Right hindlimb (tissue), 1 donor: ENCODE measurements around the gene ZDHHC16.
"Not testable (repeated sequence)": the region's sequence is repeated elsewhere in the genome, so short reads cannot be mapped to it uniquely, and the experiment has no call there.

Source experiments
- DNase-seq: peaks from one replicate; pipeline ENCODE4 v3.0.0-alpha.2; 2018

The ZDHHC16 gene

GRCh38 chr10:97445722-97446639 lies at the start of gene ZDHHC16, which contains the start of gene EXOSC1:
TSS of gene ZDHHC16 (plus strand) at chr10:97446175. CDS start at chr10:97451676, 5,501 bp downstream.
TSS of gene EXOSC1 (minus strand) at chr10:97446006. CDS start at chr10:97445985, 21 bp downstream.
- DNase-seq, result peak; percentile 96

GRCh38 chr10:97399843-97400545 lies 46.0 kb upstream of the ZDHHC16 start:
- no peak for DNase-seq

- DNase-seq, result peak; percentile 94
Measured at GRCh38 chr10:97400665-97401454, 45.1 kb upstream of the ZDHHC16 start, which contains the start of gene RRP12. TSS of gene RRP12 (minus strand) at chr10:97401340. CDS start at chr10:97401231, 109 bp downstream.

- no peak for DNase-seq
Measured at GRCh38 chr10:97401455-97401919, 44.5 kb upstream of the ZDHHC16 start.

GRCh38 chr10:97404044-97404443 lies 41.9 kb upstream of the ZDHHC16 start:
- DNase-seq, result no peak

- no peak for DNase-seq
Measured at GRCh38 chr10:97406064-97406463, 39.9 kb upstream of the ZDHHC16 start.

GRCh38 chr10:97406483-97406882 lies 39.5 kb upstream of the ZDHHC16 start:
- not testable (repeated sequence) for DNase-seq

- peak; percentile 59 for DNase-seq
Measured at GRCh38 chr10:97407211-97407951, 38.6 kb upstream of the ZDHHC16 start.

- DNase-seq, result no peak
Measured at GRCh38 chr10:97407952-97408248, 38.1 kb upstream of the ZDHHC16 start.

- DNase-seq, result no peak
Measured at GRCh38 chr10:97408496-97408992, 37.4 kb upstream of the ZDHHC16 start.

- no peak for DNase-seq
Measured at GRCh38 chr10:97411406-97411805, 34.6 kb upstream of the ZDHHC16 start.

- no peak for DNase-seq
Measured at GRCh38 chr10:97412891-97413304, 33.1 kb upstream of the ZDHHC16 start.

- DNase-seq, result no peak
Measured at GRCh38 chr10:97416565-97416964, 29.4 kb upstream of the ZDHHC16 start.

GRCh38 chr10:97423757-97424098 lies 22.2 kb upstream of the ZDHHC16 start:
- not testable (repeated sequence) for DNase-seq

GRCh38 chr10:97425964-97426775 lies 19.8 kb upstream of the ZDHHC16 start, which contains the start of gene PGAM1:
TSS of gene PGAM1 (plus strand) at chr10:97426191. CDS start at chr10:97426308, 117 bp downstream.
- DNase-seq, result peak; percentile 97

GRCh38 chr10:97426776-97427570 lies 19.0 kb upstream of the ZDHHC16 start:
- no peak for DNase-seq

GRCh38 chr10:97427571-97428179 lies 18.3 kb upstream of the ZDHHC16 start:
- DNase-seq, result no peak

GRCh38 chr10:97428572-97428981 lies 17.4 kb upstream of the ZDHHC16 start:
- DNase-seq, result no peak

- no peak for DNase-seq
Measured at GRCh38 chr10:97434055-97434454, 11.9 kb upstream of the ZDHHC16 start.

GRCh38 chr10:97434557-97434956 lies 11.4 kb upstream of the ZDHHC16 start:
- no peak for DNase-seq
